ENCODE measurements around the gene ADGRB3. TPM values are rescaled to one million over a fixed set of nuclear protein-coding genes. Genes with fewer than 3 reads are reported as not detected.
"Not testable (repeated sequence)": the region's sequence is repeated elsewhere in the genome, so short reads cannot be mapped to it uniquely, and the experiment has no call there.

Gene ADGRB3
- total RNA-seq, 1 experiment from 2014 or later, result not detected

GRCh38 chr6:68978411-68978810 is 343.3 kb downstream of the ADGRB3 start:
- DNase-seq (ENCODE audit: unreplicated experiment), result no peak
- ChIA-PET POLR2A (no interaction called here), CTCF (no interaction called here)
- Mint-ChIP-seq H3K4me3 (ENCODE audit: unreplicated experiment) (no peak overlapping the region), H3K4me1 (ENCODE audit: insufficient read depth, unreplicated experiment) (no peaks in the 10 kb centered on the region), H3K36me3 (ENCODE audit: insufficient read depth, unreplicated experiment) (no peaks in the 10 kb centered on the region), H3K27me3 (ENCODE audit: insufficient read depth, unreplicated experiment) (peaks cover 71% of the 10 kb centered on the region), H3K9me3 (ENCODE audit: unreplicated experiment) (no peaks in the 10 kb centered on the region), H3K27ac (ENCODE audit: low read depth, unreplicated experiment) (no peak overlapping the region)
- no peak for TF ChIP-seq CTCF (IDR thresholded peaks at IDR 0.05; ENCODE audit: unreplicated experiment)
- no TSS peak for BruUV-seq (replicated peaks)
- intact Hi-C loops (cut with micrococcal nuclease), result no loop called here

- H3K27ac Mint-ChIP-seq (ENCODE audit: low read depth, unreplicated experiment); H3K4me3 Mint-ChIP-seq (ENCODE audit: unreplicated experiment); POLR2A ChIA-PET; BruUV-seq (replicated peaks); DNase-seq (ENCODE audit: unreplicated experiment); H3K36me3 Mint-ChIP-seq (ENCODE audit: insufficient read depth, unreplicated experiment); H3K4me1 Mint-ChIP-seq (ENCODE audit: insufficient read depth, unreplicated experiment); intact Hi-C loops (cut with micrococcal nuclease); H3K9me3 Mint-ChIP-seq (ENCODE audit: unreplicated experiment): not testable (repeated sequence)
- CTCF ChIA-PET, result interaction anchor here (1.4 kb wide), 1 partner anchor 14 kb away, joined by 5 read pairs; no protein-coding TSS in a partner anchor
- H3K27me3 Mint-ChIP-seq (ENCODE audit: insufficient read depth, unreplicated experiment), result peaks cover 79% of the 10 kb centered on the region
These were observed 346.6 kb downstream of the ADGRB3 start for GRCh38 chr6:68981668-68982067.

DNA sequence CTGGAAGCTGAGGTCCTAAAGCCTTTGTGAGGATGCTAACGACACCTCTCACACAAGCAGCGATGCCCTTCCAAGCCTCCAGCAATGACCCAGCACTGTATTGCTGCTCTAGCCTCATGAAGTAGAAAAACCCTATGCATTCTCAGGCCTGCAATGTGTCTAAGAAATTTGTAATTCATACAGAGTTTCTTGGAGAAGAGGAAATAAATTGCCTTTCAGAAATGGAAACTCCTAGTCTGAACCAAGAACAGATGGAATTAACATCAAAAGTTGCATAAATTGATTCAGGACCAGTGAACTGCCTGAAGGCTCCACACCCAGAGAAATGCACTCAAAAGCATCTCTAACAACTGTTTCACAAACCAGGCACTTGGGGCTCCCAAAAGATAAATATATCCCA is 353.6 kb downstream of the ADGRB3 start:
- DNase-seq (ENCODE audit: unreplicated experiment), result no peak
- intact Hi-C loops (cut with micrococcal nuclease), result no loop called here

GRCh38 chr6:68990317-68990716 is 355.2 kb downstream of the ADGRB3 start:
- intact Hi-C loops (cut with micrococcal nuclease), result no loop called here
- Mint-ChIP-seq H3K9me3 (ENCODE audit: unreplicated experiment) (no peaks in the 10 kb centered on the region), H3K4me3 (ENCODE audit: unreplicated experiment) (no peak overlapping the region), H3K27me3 (ENCODE audit: insufficient read depth, unreplicated experiment) (peaks cover 96% of the 10 kb centered on the region), H3K27ac (ENCODE audit: low read depth, unreplicated experiment) (no peak overlapping the region), H3K36me3 (ENCODE audit: insufficient read depth, unreplicated experiment) (no peaks in the 10 kb centered on the region), H3K4me1 (ENCODE audit: insufficient read depth, unreplicated experiment) (no peaks in the 10 kb centered on the region)
- CTCF ChIA-PET, result no interaction called here
- DNase-seq (ENCODE audit: unreplicated experiment), result no peak
- TF ChIP-seq CTCF (IDR thresholded peaks at IDR 0.05; ENCODE audit: unreplicated experiment), result no peak
- BruUV-seq (replicated peaks), result no TSS peak
- POLR2A ChIA-PET, result no interaction called here

More for the DNA sequence above, 353.6 kb downstream of the ADGRB3 start:
- POLR2A ChIA-PET, result no interaction called here
- Mint-ChIP-seq H3K4me1 (ENCODE audit: insufficient read depth, unreplicated experiment) (no peaks in the 10 kb centered on the region), H3K27me3 (ENCODE audit: insufficient read depth, unreplicated experiment) (peaks cover 97% of the 10 kb centered on the region), H3K27ac (ENCODE audit: low read depth, unreplicated experiment) (no peak overlapping the region), H3K9me3 (ENCODE audit: unreplicated experiment) (no peaks in the 10 kb centered on the region), H3K36me3 (ENCODE audit: insufficient read depth, unreplicated experiment) (no peaks in the 10 kb centered on the region), H3K4me3 (ENCODE audit: unreplicated experiment) (no peak overlapping the region)
- TF ChIP-seq CTCF (IDR thresholded peaks at IDR 0.05; ENCODE audit: unreplicated experiment), result no peak
- CTCF ChIA-PET, result interaction anchor here (1.6 kb wide), 1 partner anchor 22 kb away, joined by 4 read pairs; no protein-coding TSS in a partner anchor
- no TSS peak for BruUV-seq (replicated peaks)

DNA sequence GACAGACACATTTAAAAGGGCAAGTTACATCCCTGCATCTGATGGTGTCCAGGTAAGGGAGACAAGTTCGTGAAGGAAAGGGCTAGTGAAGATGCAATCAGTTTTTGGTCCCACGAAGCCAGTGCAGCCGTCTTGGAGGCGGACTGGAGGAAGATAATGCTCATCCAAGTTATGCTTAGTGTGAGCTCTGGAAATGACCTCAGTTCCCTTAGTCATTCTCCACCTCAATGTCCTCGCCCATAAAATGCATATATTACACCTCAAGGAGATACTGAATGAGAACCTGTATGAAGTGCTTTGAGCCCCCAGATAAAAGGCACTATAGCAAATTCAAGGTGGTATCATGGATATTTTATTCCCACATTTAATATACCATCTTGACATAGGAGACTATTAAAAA is 358.8 kb downstream of the ADGRB3 start:
- Mint-ChIP-seq H3K9me3 (ENCODE audit: unreplicated experiment) (no peaks in the 10 kb centered on the region), H3K4me1 (ENCODE audit: insufficient read depth, unreplicated experiment) (no peaks in the 10 kb centered on the region), H3K4me3 (ENCODE audit: unreplicated experiment) (no peak overlapping the region), H3K36me3 (ENCODE audit: insufficient read depth, unreplicated experiment) (no peaks in the 10 kb centered on the region), H3K27ac (ENCODE audit: low read depth, unreplicated experiment) (no peak overlapping the region), H3K27me3 (ENCODE audit: insufficient read depth, unreplicated experiment) (peaks cover 80% of the 10 kb centered on the region)
- no peak for TF ChIP-seq CTCF (IDR thresholded peaks at IDR 0.05; ENCODE audit: unreplicated experiment)
- intact Hi-C loops (cut with micrococcal nuclease), result no loop called here
- POLR2A ChIA-PET, result no interaction called here
- BruUV-seq (replicated peaks), result no TSS peak
- CTCF ChIA-PET, result no interaction called here
- DNase-seq (ENCODE audit: unreplicated experiment), result no peak
